Neural progenitor cell (in vitro differentiated cells): ENCODE results near the gene GDNF. TPM values are rescaled to one million over a fixed set of nuclear protein-coding genes. Genes with fewer than 3 reads are reported as not detected.

ENCODE experiments used
- DNase-seq: peaks from one replicate; pipeline ENCODE4 v3.0.0-alpha.2; 2016; ENCODE audit warnings: low spot score
- H2AFZ ChIP-seq: fragments of 200-600 bp; sonication (generic); replicated peaks from 2 replicates; pipeline ENCODE4 v1.6.1; 2016; ENCODE audit warnings: antibody characterized with exemption
- H3F3A ChIP-seq: fragments of 200-600 bp; sonication (generic); 2 replicates; pipeline ENCODE4 v1.6.1; 2016; ENCODE audit warnings: antibody characterized with exemption, low read depth
- H3K27ac ChIP-seq: fragments of 200-600 bp; sonication (generic); 2 replicates; pipeline ENCODE4 v1.5.1; 2016; ENCODE audit warnings: mild to moderate bottlenecking
- H3K27me3 ChIP-seq: fragments of 200-600 bp; sonication (generic); 2 replicates; pipeline ENCODE4 v1.6.1; 2016; ENCODE audit warnings: mild to moderate bottlenecking, moderate library complexity
- H3K36me3 ChIP-seq: fragments of 200-600 bp; sonication (generic); 2 replicates; pipeline ENCODE4 v1.5.1; 2016
- H3K4me1 ChIP-seq: fragments of 200-600 bp; sonication (generic); 2 replicates; pipeline ENCODE4 v1.6.1; 2016; ENCODE audit warnings: mixed run types
- H3K4me2 ChIP-seq: fragments of 200-600 bp; sonication (generic); 2 replicates; pipeline ENCODE4 v1.6.1; 2016
- H3K4me3 ChIP-seq: fragments of 200-600 bp; sonication (generic); 2 replicates; pipeline ENCODE4 v1.5.1; 2016
- H3K79me2 ChIP-seq: fragments of 200-600 bp; sonication (generic); 2 replicates; pipeline ENCODE4 v1.6.1; 2016; ENCODE audit warnings: low read depth
- H3K9ac ChIP-seq: fragments of 200-600 bp; sonication (generic); 2 replicates; pipeline ENCODE4 v1.6.1; 2016
- H3K9me3 ChIP-seq: fragments of 200-600 bp; sonication (generic); 2 replicates; pipeline ENCODE4 v1.5.1; 2016; ENCODE audit warnings: low read depth
- H4K20me1 ChIP-seq: fragments of 200-600 bp; sonication (generic); 2 replicates; pipeline ENCODE4 v1.6.1; 2016; ENCODE audit warnings: low read depth
- H3K27ac Mint-ChIP-seq: 3 replicates; pipeline ENCODE4 v1.8.0; 2021; ENCODE audit warnings: mixed read lengths
- H3K27me3 Mint-ChIP-seq: 2 replicates; pipeline ENCODE4 v1.8.0; 2022; ENCODE audit warnings: low read depth, mild to moderate bottlenecking, inconsistent platforms, moderate library complexity, mixed read lengths; ENCODE audit not compliant: insufficient read depth
- H3K36me3 Mint-ChIP-seq: 3 replicates; pipeline ENCODE4 v1.8.0; 2021; ENCODE audit warnings: mixed read lengths
- H3K4me1 Mint-ChIP-seq: 3 replicates; pipeline ENCODE4 v1.8.0; 2021; ENCODE audit warnings: mixed read lengths
- H3K4me3 Mint-ChIP-seq: 3 replicates; pipeline ENCODE4 v1.8.0; 2021; ENCODE audit warnings: mild to moderate bottlenecking, moderate library complexity, mixed read lengths
- H3K9me3 Mint-ChIP-seq: 3 replicates; pipeline ENCODE4 v1.8.0; 2020; ENCODE audit warnings: mixed read lengths
- EZH2 ChIP-seq: fragments of 200-600 bp; sonication (generic); IDR thresholded peaks from 2 replicates; pipeline ENCODE4 v1.6.1; 2017; ENCODE audit warnings: antibody characterized with exemption, mild to moderate bottlenecking, moderate library complexity
- EZH2phosphoT487 ChIP-seq: fragments of 200-600 bp; sonication (generic); IDR thresholded peaks from 2 replicates; pipeline ENCODE4 v1.6.1; 2017; ENCODE audit warnings: antibody characterized with exemption
- total RNA-seq: library from RNA; depleted of rRNA; stranded (reverse); fragments of >200 nt; gene quantifications from 2 replicates; pipeline ENCODE4 v1.2.3, GENCODE V29; 2015; ENCODE audit warnings: low replicate concordance
- TF ChIP-seq, protein P1 (sequence below): fragments of 200-600 bp; sonication (generic); IDR thresholded peaks from 2 replicates; pipeline ENCODE4 v1.5.1; 2017; ENCODE audit warnings: antibody characterized with exemption, mild to moderate bottlenecking

The GDNF gene
- total RNA-seq, 1 donor from 2014 or later = not detected

DNA sequence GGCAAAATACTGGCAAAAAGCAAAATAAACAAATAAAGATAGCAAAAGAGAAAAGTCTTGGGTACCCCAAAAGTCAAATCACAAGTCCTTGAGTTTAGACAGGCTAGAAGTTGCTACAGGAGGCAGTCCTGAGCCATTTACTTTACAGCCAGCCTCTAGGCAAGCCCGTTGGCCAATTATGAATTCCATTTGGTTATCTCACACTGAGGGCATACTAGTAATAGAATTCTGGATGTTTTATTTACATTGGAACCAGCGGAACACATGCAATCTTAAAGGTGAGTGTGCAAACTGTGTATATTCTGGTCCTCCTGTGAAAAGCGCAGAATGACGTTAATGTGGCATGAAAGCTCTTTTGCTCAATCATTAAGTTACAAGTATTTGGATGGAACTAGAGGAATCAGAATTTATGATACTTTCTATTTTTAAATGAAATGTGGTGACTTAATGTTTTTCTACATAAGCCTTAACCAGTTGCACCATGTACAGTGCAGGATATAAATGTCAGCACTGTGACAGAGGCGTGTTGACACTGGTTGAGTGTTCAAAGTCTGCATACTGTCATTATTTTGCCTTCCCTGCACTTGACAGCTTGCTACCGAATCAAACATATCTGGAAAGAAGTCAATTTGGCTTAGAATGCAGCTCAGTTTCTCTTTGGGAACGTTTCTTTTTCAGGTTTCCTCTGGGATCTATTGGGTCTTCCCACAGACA is 7.9 kb downstream of the GDNF start:
- Mint-ChIP-seq H3K4me3 (no peak overlapping the region), H3K36me3 (no peaks in the 10 kb centered on the region), H3K27me3 (peaks cover 40% of the 10 kb centered on the region), H3K27ac (no peak overlapping the region), H3K4me1 (peaks cover 19% of the 10 kb centered on the region), H3K9me3 (no peaks in the 10 kb centered on the region)
- H3K27ac ChIP-seq = no peak overlapping the region
- H3K27me3 ChIP-seq = peaks cover 47% of the 10 kb centered on the region
- no peak overlapping the region for H3K4me2 ChIP-seq
- no peaks in the 10 kb centered on the region for H3K9me3 ChIP-seq
- no peak overlapping the region for H2AFZ ChIP-seq
- peaks cover 25% of the 10 kb centered on the region for H3K4me1 ChIP-seq
- no peaks in the 10 kb centered on the region for H4K20me1 ChIP-seq
- DNase-seq = no peak
- H3K36me3 ChIP-seq = no peaks in the 10 kb centered on the region
- TF ChIP-seq EZH2 = no peak
- TF ChIP-seq, protein P1, sequence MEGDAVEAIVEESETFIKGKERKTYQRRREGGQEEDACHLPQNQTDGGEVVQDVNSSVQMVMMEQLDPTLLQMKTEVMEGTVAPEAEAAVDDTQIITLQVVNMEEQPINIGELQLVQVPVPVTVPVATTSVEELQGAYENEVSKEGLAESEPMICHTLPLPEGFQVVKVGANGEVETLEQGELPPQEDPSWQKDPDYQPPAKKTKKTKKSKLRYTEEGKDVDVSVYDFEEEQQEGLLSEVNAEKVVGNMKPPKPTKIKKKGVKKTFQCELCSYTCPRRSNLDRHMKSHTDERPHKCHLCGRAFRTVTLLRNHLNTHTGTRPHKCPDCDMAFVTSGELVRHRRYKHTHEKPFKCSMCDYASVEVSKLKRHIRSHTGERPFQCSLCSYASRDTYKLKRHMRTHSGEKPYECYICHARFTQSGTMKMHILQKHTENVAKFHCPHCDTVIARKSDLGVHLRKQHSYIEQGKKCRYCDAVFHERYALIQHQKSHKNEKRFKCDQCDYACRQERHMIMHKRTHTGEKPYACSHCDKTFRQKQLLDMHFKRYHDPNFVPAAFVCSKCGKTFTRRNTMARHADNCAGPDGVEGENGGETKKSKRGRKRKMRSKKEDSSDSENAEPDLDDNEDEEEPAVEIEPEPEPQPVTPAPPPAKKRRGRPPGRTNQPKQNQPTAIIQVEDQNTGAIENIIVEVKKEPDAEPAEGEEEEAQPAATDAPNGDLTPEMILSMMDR = no peak
- TF ChIP-seq EZH2phosphoT487 = no peak
- H3K79me2 ChIP-seq = no peaks in the 10 kb centered on the region
- no peak overlapping the region for H3K4me3 ChIP-seq
- no peak overlapping the region for H3K9ac ChIP-seq
- H3F3A ChIP-seq = peaks cover 22% of the 10 kb centered on the region

DNA sequence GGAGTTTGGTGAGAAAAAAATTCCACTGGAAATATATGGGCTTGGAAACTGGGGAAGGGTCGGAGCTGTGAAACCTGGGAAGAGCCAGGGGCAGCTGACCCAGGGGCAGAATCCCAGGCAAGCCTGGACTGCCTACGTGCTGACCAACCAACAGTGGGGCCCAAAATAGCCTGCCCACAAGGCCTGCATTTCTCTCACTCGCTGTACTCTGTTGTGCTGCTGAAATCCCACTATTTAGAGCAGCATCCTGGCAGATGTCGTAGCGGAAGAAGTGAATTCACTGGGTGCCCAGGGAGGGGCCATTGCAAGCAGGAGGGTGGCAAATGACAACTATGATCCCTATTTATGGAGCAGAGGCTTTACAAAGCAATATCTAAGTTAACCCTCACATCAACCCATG is 9.5 kb downstream of the GDNF start:
- no peak overlapping the region for H2AFZ ChIP-seq
- Mint-ChIP-seq H3K27ac (no peak overlapping the region), H3K36me3 (no peaks in the 10 kb centered on the region), H3K9me3 (no peaks in the 10 kb centered on the region), H3K4me3 (no peak overlapping the region), H3K4me1 (peaks cover 24% of the 10 kb centered on the region), H3K27me3 (peaks cover 28% of the 10 kb centered on the region)
- no peak for DNase-seq
- no peak overlapping the region for H3K4me2 ChIP-seq
- no peak overlapping the region for H3K27ac ChIP-seq
- H3K9me3 ChIP-seq = no peaks in the 10 kb centered on the region
- peaks cover 27% of the 10 kb centered on the region for H3F3A ChIP-seq
- H3K9ac ChIP-seq = no peak overlapping the region
- no peaks in the 10 kb centered on the region for H3K79me2 ChIP-seq
- H3K4me3 ChIP-seq = no peak overlapping the region
- peaks cover 38% of the 10 kb centered on the region for H3K4me1 ChIP-seq
- H3K36me3 ChIP-seq = no peaks in the 10 kb centered on the region
- H4K20me1 ChIP-seq = no peaks in the 10 kb centered on the region
- peaks cover 30% of the 10 kb centered on the region for H3K27me3 ChIP-seq
- TF ChIP-seq EZH2 = no peak
- TF ChIP-seq EZH2phosphoT487 = no peak
- TF ChIP-seq, protein P1 = no peak

DNA sequence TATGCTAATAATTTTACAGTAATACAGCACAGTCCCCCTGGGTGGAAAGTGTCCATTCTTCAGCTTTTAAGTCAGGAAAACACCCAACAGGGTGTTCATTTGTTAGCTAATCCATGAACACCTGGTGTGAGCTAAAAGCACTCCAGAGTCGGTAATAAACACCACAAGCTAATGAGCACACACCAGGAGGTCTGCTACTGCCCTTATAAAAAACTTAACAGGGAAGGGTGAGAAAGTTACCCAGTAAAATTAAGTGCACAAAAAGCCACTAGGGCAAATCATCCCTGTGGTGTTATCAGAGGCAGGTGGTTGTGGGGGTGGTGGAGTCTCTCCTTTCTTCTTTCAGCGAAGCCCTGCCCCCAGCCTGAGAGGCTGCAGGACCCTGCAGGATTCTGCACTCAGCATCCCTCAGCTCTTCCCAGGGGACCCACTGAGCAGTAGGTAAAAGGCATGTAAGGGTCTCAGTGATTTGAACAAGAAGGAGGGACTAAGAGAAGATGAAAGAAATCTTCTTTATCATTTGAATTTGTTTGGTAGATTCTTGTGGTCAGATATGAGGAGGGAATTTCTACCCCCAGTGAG is 14.4 kb downstream of the GDNF start:
- H3K27ac ChIP-seq = no peak overlapping the region
- H3K9me3 Mint-ChIP-seq = no peaks in the 10 kb centered on the region
- H3K9ac ChIP-seq = no peak overlapping the region
- H3K4me3 ChIP-seq = no peak overlapping the region
- peak overlapping the region; percentile 59 for H3K4me2 ChIP-seq
- no peaks in the 10 kb centered on the region for H3K9me3 ChIP-seq
- H3K4me1 ChIP-seq = peaks cover 23% of the 10 kb centered on the region
- H3K4me1 Mint-ChIP-seq = peaks cover 15% of the 10 kb centered on the region
- H2AFZ ChIP-seq = no peak overlapping the region
- no peaks in the 10 kb centered on the region for H4K20me1 ChIP-seq
- H3K4me3 Mint-ChIP-seq = no peak overlapping the region
- no peaks in the 10 kb centered on the region for H3K79me2 ChIP-seq
- no peaks in the 10 kb centered on the region for H3K27me3 ChIP-seq
- peaks cover 23% of the 10 kb centered on the region for H3F3A ChIP-seq
- H3K36me3 Mint-ChIP-seq = no peaks in the 10 kb centered on the region
- peak; percentile 35 for DNase-seq
- no peak for TF ChIP-seq EZH2phosphoT487
- TF ChIP-seq, protein P1 = no peak
- no peak for TF ChIP-seq EZH2
- H3K27me3 Mint-ChIP-seq = peaks cover 6% of the 10 kb centered on the region
- H3K36me3 ChIP-seq = no peaks in the 10 kb centered on the region
- H3K27ac Mint-ChIP-seq = no peak overlapping the region
